SK-N-MC (cell line): ENCODE results near the gene PROM2.

ENCODE experiments used
- EZH2 ChIP-seq: fragments of 200-600 bp; sonication (generic); IDR thresholded peaks from one replicate; pipeline ENCODE4 v1.6.1; 2017; ENCODE audit warnings: antibody characterized with exemption
- FOXP2 ChIP-seq: optimal IDR thresholded peaks from 2 replicates; pipeline ENCODE3; 2011; ENCODE audit warnings: mild to moderate bottlenecking, moderate library complexity; ENCODE audit not compliant: insufficient read depth; ENCODE audit errors: extremely low read length, control extremely low read depth
- POLR2AphosphoS5 ChIP-seq: IDR thresholded peaks from 2 replicates; pipeline ENCODE4 v1.6.1; 2012; ENCODE audit warnings: mild to moderate bottlenecking, low read depth, low read length, borderline replicate concordance

DNA sequence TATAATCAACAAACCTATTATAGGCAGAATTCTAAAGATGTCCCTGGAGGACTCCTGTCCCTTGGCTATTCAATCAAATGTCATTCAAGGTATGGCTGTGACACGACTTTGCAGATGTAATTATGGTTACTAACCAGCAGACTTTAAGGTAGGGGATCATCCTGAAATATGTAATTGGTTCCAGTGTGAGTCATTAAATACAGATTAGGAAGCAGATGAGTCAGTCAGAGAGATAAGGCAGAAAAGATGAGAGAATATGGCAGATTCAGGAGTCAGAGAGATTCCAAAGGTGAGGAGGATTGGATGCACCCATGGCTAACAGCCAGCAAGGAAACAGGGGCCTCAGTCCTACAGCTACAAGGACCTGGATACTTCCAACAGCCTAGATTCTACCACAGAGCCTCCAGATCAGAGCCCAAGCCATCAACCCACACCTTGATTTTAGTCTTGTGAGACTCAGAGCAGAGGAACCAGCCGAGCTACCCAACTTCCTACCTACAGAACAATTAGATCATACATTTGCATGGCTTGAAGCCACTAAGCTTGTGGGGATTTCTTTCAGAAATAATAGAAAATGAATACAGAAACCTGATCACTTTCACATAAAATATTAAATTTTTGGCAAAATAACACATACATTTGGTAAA lies 11.2 kb upstream of the PROM2 start:
- no peak for TF ChIP-seq EZH2
- no peak for TF ChIP-seq POLR2AphosphoS5
- no peak for TF ChIP-seq FOXP2
